Stomach (tissue), 9 donors: ENCODE data around the gene LYAR. TPM values are rescaled to one million over a fixed set of nuclear protein-coding genes. Genes with fewer than 3 reads are reported as not detected.

Experiments used
- DNase-seq, 2 donors: peaks; one replicate each; pipeline versions ENCODE4 v3.0.0 to v3.0.0-alpha.2; 2013 to 2019
- H3K27ac ChIP-seq, 5 donors: fragments of 200-600 bp in 4 of 5; sonication (generic) in 4 of 5; one replicate each; pipeline ENCODE4 v1.5.1; 2013 to 2019; ENCODE audit warnings: mild to moderate bottlenecking in 1 of 5, moderate library complexity in 1 of 5
- H3K27me3 ChIP-seq, 3 donors: fragments of 200-600 bp; sonication (generic); one replicate each; pipeline ENCODE4 v1.5.1; 2017 to 2019; ENCODE audit warnings: mixed run types in 1 of 3
- H3K36me3 ChIP-seq, 4 donors: fragments of 200-600 bp; sonication (generic); 1 replicate in 3 of 4; 2 replicates in 1 of 4; pipeline ENCODE4 v1.5.1; 2016 to 2019
- H3K4me1 ChIP-seq, 4 donors: fragments of 200-600 bp; sonication (generic); one replicate each; pipeline ENCODE4 v1.5.1; 2016 to 2019
- H3K4me3 ChIP-seq, 4 donors: fragments of 200-600 bp; sonication (generic) in 3 of 4; one replicate each; pipeline ENCODE4 v1.5.1; 2016 to 2019; ENCODE audit warnings: mild to moderate bottlenecking in 1 of 4
- H3K9me3 ChIP-seq, 4 donors: fragments of 200-600 bp; sonication (generic); one replicate each; pipeline ENCODE4 v1.5.1; 2016 to 2019
- CTCF ChIP-seq, 7 experiments: fragments of 450-650 bp in 4 of 7; fragments of 200-600 bp in 3 of 7; sonication (generic) in 3 of 7; IDR thresholded peaks; one replicate each; pipeline ENCODE4 v1.5.1; 2016 to 2019; ENCODE audit warnings: antibody characterized with exemption in 7 of 7, control low read depth in 2 of 7, mild to moderate bottlenecking in 1 of 7
- EP300 ChIP-seq: sonication (generic); formaldehyde crosslinking; IDR thresholded peaks from one replicate; pipeline ENCODE4 v1.6.1; 2017; ENCODE audit warnings: antibody characterized with exemption
- POLR2A ChIP-seq, 4 donors: fragments of 450-650 bp; IDR thresholded peaks; one replicate each; pipeline ENCODE4 v1.6.1; 2016; ENCODE audit warnings: antibody characterized with exemption in 4 of 4, control low read depth in 2 of 4, mild to moderate bottlenecking in 1 of 4, moderate library complexity in 1 of 4
- POLR2AphosphoS5 ChIP-seq, 3 donors: sonication (generic); formaldehyde crosslinking; IDR thresholded peaks; one replicate each; pipeline ENCODE4 v1.6.1; 2016; ENCODE audit warnings: antibody characterized with exemption in 3 of 3
- WGBS, 5 donors: extraction: QIAGEN DNeasy Blood & Tissue Kit in 3 of 5; methylation state at CpG; one replicate each; pipeline versions ENCODE4 v1.1.5 to v1.1.7; 2013 to 2018; 5-methylcytosine and 5-hydroxymethylcytosine counted together
- intact Hi-C: fragments of 100-400 bp; cut with DNase I; formaldehyde crosslinking; loops from one replicate; pipeline ENCODE4 v1.15.1; 2023; ENCODE audit warnings: low total_unique reads
- polyA plus RNA-seq, 3 donors: library from polyadenylated mRNA; stranded (reverse); fragments of 200-250 nt; gene quantifications; one replicate each; pipeline ENCODE4 v1.2.3, GENCODE V29; 2013
- total RNA-seq, 5 donors: library from RNA; depleted of rRNA; stranded (reverse); fragments of >200 nt; gene quantifications; one replicate each; pipeline versions ENCODE4 v1.1.0 to v1.2.3, GENCODE V29; 2014 to 2016
- donor health status: healthy with polysubstance abuse.
- donor health status: Bipolar disorder and iron deficiency.
- donor health status: healthy.

LYAR gene
- total and polyA plus RNA-seq, 8 donors: 0.87 to 23.8 (median 8.5) TPM

GRCh38 chr4:4225915-4226605 lies 63.9 kb downstream of the LYAR start:
- peaks cover 0 to 5% (median 0%) of the 10 kb centered on the region in 4 donors for H3K9me3 ChIP-seq
- H3K27me3 ChIP-seq: peaks cover 7 to 94% (median 52%) of the 10 kb centered on the region in 3 donors
- H3K27ac ChIP-seq: no peak overlapping the region
- H3K36me3 ChIP-seq: no peaks in the 10 kb centered on the region
- intact Hi-C loops: no loop called here
- no peak overlapping the region for H3K4me3 ChIP-seq
- peaks cover 0 to 17% (median 0%) of the 10 kb centered on the region in 4 donors for H3K4me1 ChIP-seq
- WGBS, 5 donors: 15 to 21% (median 16%) methylated on average over 27 to 41 of the region's 41 CpGs
- TF ChIP-seq POLR2AphosphoS5 (IDR thresholded peaks at IDR 0.05) (no peak), POLR2A (IDR thresholded peaks at IDR 0.05) (no peak), EP300 (no peak), CTCF (IDR thresholded peaks at IDR 0.05) (no peak)
- DNase-seq: peak in 1 of 2 donors; percentile 10

Other genes starting within 250 kb of the LYAR start
- not detected for gene OTOP1, start 63.2 kb downstream of the LYAR start, total RNA-seq
- gene OTOP1, start 63.2 kb downstream of the LYAR start, polyA plus RNA-seq: not detected
- gene TMEM128, start 41.9 kb downstream of the LYAR start, total RNA-seq: 10 to 100 TPM in 3 of 5 donors, 1 to 10 TPM in 1, under 1 TPM in 1; 0.29 to 46.3 (median 19.0) TPM
- gene TMEM128, start 41.9 kb downstream of the LYAR start, polyA plus RNA-seq: 10 to 100 TPM; 14.9 to 18.5 (median 18.1) TPM
- 1 to 10 TPM in 3 of 5 donors, under 1 TPM in 1, not detected in 1; 0.29 to 7.6 (median 6.6) TPM for gene ZBTB49, start 97 bp upstream of the LYAR start, total RNA-seq
- gene ZBTB49, start 97 bp upstream of the LYAR start, polyA plus RNA-seq: 1 to 10 TPM; 1.2 to 2.7 (median 2.1) TPM
- 1 to 10 TPM in 4 of 5 donors, not detected in 1; 1.2 to 8.1 (median 1.8) TPM for gene NSG1, start 96.9 kb upstream of the LYAR start, total RNA-seq
- 10 to 100 TPM in 1 of 3 donors, 1 to 10 TPM in 2; 4.1 to 13.6 (median 8.0) TPM for gene NSG1, start 96.9 kb upstream of the LYAR start, polyA plus RNA-seq